ENCODE data around the gene PRMT5. TPM values are rescaled to one million over a fixed set of nuclear protein-coding genes. Genes with fewer than 3 reads are reported as not detected.

Gene PRMT5
- total RNA-seq, 1 donor from 2014 or later: 65.6 TPM

- Histone ChIP-seq H3K4me1 (peaks cover 52% of the 10 kb centered on the region), H3K27me3 (no peaks in the 10 kb centered on the region), H3K4me3 (no peak overlapping the region), H3K36me3 (peaks cover 0 to 25% of the 10 kb centered on the region in 2 donors), H3K9me3 (no peaks in the 10 kb centered on the region), H3K27ac (peak overlapping the region; percentile 89)
- intact Hi-C loops (cut with DNase I): loop anchor here (5.0 kb wide), 1 partner anchor 1920 kb away; no protein-coding TSS in a partner anchor
- TF ChIP-seq, protein P1, sequence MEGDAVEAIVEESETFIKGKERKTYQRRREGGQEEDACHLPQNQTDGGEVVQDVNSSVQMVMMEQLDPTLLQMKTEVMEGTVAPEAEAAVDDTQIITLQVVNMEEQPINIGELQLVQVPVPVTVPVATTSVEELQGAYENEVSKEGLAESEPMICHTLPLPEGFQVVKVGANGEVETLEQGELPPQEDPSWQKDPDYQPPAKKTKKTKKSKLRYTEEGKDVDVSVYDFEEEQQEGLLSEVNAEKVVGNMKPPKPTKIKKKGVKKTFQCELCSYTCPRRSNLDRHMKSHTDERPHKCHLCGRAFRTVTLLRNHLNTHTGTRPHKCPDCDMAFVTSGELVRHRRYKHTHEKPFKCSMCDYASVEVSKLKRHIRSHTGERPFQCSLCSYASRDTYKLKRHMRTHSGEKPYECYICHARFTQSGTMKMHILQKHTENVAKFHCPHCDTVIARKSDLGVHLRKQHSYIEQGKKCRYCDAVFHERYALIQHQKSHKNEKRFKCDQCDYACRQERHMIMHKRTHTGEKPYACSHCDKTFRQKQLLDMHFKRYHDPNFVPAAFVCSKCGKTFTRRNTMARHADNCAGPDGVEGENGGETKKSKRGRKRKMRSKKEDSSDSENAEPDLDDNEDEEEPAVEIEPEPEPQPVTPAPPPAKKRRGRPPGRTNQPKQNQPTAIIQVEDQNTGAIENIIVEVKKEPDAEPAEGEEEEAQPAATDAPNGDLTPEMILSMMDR (IDR thresholded peaks at IDR 0.05): no peak
- TF ChIP-seq POLR2A (IDR thresholded peaks at IDR 0.05): no peak
- no peak for TF ChIP-seq POLR2AphosphoS5 (IDR thresholded peaks at IDR 0.05; ENCODE audit: insufficient read depth in 1 of 2, low read depth in 1 of 2)
- DNase-seq (ENCODE audit: extremely low spot score in 2 of 2): no peak
Measured at GRCh38 chr14:22976620-22977433, 47.7 kb upstream of the PRMT5 start.

DNA sequence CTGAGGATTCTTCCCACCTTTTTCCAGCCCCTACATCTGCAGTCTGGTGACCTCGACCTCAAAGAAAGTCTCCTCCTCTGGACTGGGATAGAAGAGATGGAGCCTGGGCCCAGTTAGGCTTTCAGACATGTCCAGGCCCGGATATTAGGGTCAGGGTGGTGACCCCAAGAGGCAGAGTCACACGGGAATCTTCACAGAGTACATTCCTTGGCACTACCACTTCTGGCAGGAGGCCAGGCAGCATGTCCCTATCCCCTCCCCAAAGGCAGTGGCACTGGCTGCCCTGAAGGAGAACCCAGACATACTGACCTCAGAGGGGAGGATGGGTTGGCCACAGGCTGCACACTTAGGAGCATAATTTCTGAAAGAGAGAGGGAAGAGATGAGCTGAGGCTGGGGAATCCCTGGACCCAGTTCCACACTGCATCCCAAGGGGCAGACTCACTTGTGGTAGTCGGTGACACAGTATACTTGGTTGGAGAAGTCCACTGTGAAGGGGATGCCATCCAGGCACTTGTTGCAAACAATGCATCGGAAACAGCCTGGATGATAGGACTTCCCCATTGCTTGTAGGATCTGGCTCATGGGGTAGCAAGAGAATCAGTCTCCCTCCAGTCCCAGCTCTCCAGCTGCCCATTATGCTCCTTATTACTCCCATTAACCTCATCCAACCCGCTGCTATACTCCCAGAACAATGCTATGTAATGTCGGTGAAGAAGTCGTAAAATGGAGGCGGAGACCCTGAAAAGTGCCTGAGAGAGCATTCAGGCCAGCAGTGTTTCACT lies 45.5 kb upstream of the PRMT5 start:
- no peak for DNase-seq (ENCODE audit: extremely low spot score in 2 of 2)
- no peak overlapping the region for H3K4me3 ChIP-seq
- no peaks in the 10 kb centered on the region for H3K27me3 ChIP-seq
- TF ChIP-seq POLR2A (IDR thresholded peaks at IDR 0.05): no peak
- TF ChIP-seq, protein P1 (IDR thresholded peaks at IDR 0.05): no peak
- no peak for TF ChIP-seq POLR2AphosphoS5 (IDR thresholded peaks at IDR 0.05; ENCODE audit: insufficient read depth in 1 of 2, low read depth in 1 of 2)
- H3K36me3 ChIP-seq: peaks cover 0 to 25% of the 10 kb centered on the region in 2 donors
- peaks cover 46% of the 10 kb centered on the region for H3K4me1 ChIP-seq
- intact Hi-C loops (cut with DNase I): loop anchor here (5.0 kb wide), 1 partner anchor 1923 kb away; no protein-coding TSS in a partner anchor
- H3K9me3 ChIP-seq: no peaks in the 10 kb centered on the region
- peak overlapping the region; percentile 39 for H3K27ac ChIP-seq

GRCh38 chr14:22973217-22974032 lies 44.2 kb upstream of the PRMT5 start:
- no peaks in the 10 kb centered on the region for H3K27me3 ChIP-seq
- H3K36me3 ChIP-seq: peaks cover 0 to 25% of the 10 kb centered on the region in 2 donors
- H3K27ac ChIP-seq: no peak overlapping the region
- H3K4me3 ChIP-seq: no peak overlapping the region
- no peaks in the 10 kb centered on the region for H3K9me3 ChIP-seq
- peaks cover 33% of the 10 kb centered on the region for H3K4me1 ChIP-seq
- intact Hi-C loops (cut with DNase I): no loop called here
- TF ChIP-seq, protein P1 (IDR thresholded peaks at IDR 0.05): peak; percentile 46 to 69 (median 62)
- TF ChIP-seq POLR2AphosphoS5 (IDR thresholded peaks at IDR 0.05; ENCODE audit: insufficient read depth in 1 of 2, low read depth in 1 of 2) (peak in 1 of 2 donors; percentile 58), POLR2A (IDR thresholded peaks at IDR 0.05) (no peak)
- DNase-seq (ENCODE audit: extremely low spot score in 2 of 2): peak in 1 of 2 donors; percentile 81

DNA sequence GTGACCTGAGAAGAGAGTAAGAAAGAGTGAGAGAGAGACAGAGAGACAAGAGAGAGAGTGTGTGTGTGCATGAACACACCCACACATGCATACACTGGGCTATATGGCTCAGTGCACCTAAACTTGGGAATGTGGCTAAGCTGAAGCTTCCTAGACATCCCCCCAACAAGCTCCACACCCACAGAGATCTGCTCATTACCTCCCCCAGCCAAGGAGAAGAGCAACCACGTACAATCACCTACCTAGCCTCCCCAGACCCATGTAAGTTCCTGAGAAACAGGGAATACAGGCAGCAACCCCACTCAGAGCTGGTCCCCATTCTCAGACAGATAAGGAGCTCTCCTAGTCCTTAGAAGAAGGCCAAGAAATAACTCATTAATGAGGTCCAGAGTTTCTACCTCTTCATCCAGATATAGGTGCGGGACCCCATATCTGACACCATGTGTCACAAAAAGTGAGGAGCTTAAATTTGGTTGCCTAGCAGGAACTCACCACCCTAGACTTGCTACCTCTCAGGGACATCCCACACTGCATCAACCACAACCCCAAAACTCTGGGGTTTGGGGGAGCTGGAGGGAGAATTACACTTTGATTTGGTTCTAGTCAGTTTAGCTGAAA lies 43.2 kb upstream of the PRMT5 start:
- H3K36me3 ChIP-seq: peaks cover 0 to 25% of the 10 kb centered on the region in 2 donors
- TF ChIP-seq POLR2A (IDR thresholded peaks at IDR 0.05) (no peak), POLR2AphosphoS5 (IDR thresholded peaks at IDR 0.05; ENCODE audit: insufficient read depth in 1 of 2, low read depth in 1 of 2) (no peak)
- TF ChIP-seq, protein P1 (IDR thresholded peaks at IDR 0.05): no peak
- intact Hi-C loops (cut with DNase I): no loop called here
- no peaks in the 10 kb centered on the region for H3K9me3 ChIP-seq
- peaks cover 23% of the 10 kb centered on the region for H3K4me1 ChIP-seq
- H3K27me3 ChIP-seq: no peaks in the 10 kb centered on the region
- DNase-seq (ENCODE audit: extremely low spot score in 2 of 2): no peak
- H3K4me3 ChIP-seq: no peak overlapping the region
- no peak overlapping the region for H3K27ac ChIP-seq
